ENCODE measurements around the gene CMKLR1. TPM values are rescaled to one million over a fixed set of nuclear protein-coding genes. Genes with fewer than 3 reads are reported as not detected.

CMKLR1 gene
- total and polyA plus RNA-seq, 2 donors (not counting 1 experiment from before 2014, with no cell fraction given) = 0.82 TPM; not detected in 1

DNA sequence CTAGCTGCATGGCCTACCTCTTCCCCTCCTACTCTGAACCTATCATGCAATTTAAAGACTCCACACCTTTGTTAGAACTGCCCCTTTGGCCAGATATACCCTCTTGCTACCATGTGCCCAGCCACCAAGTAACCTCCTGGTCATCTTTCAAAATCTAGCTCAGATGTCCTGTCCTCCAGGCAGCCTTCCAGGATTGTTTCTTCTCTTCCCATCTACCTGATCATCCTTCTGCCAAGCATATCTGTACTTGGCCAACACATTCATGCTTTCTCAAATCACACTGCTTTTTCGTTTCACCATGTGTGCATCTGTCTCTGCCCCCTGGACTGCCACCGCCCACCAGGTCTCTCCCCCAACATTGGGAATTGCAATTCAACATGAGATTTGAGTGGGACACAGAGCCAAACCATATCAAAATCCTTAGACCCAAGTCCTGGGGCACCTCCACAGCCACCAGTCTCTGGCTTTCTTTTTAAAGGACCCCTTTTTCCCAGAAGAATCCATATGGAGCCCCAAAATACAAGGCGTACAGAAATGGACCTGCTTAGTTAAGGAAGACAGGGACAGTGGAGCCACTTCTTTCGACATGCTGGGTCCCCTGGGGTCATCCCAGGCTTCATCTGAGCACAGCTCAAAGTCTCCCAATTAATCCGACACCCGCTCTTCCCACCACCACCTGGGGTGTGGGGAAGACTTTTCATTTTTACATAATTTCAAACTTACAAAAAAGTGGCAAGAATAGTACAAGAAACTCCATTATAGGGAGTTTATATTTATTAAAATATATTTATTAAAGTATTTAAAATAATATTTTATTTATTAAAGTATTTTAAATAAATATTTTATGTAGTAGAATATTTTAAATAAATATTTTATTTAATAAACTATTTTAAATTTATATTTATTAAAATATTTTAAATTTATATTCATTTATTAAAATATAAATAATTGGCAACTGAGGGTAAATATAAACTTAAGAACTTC lies 7.9 kb upstream of the CMKLR1 start:
- no peak overlapping the region for H3K4me3 ChIP-seq (replicated peaks in 1 of 4; ENCODE audit: control extremely low read depth in 1 of 4, insufficient read depth in 1 of 4, low read depth in 3 of 4, low read length in 4 of 4)
- H3K27ac ChIP-seq (ENCODE audit: insufficient read depth, low read length) = no peak overlapping the region
- DNase-seq (ENCODE audit: low read depth in 2 of 2) = no peak
- H3K79me2 ChIP-seq (ENCODE audit: control insufficient read depth, insufficient read depth, low read length) = no peaks in the 10 kb centered on the region
- H3K36me3 ChIP-seq (ENCODE audit: control insufficient read depth, insufficient read depth, low read length) = no peaks in the 10 kb centered on the region
- H3K27me3 ChIP-seq (ENCODE audit: control insufficient read depth, insufficient read depth, low read length) = no peaks in the 10 kb centered on the region
- no peak overlapping the region for H2AFZ ChIP-seq (ENCODE audit: low read length)
- no peaks in the 10 kb centered on the region for H4K20me1 ChIP-seq (ENCODE audit: control insufficient read depth, extremely low read depth, insufficient read depth, low read length)
- H3K9me3 ChIP-seq (ENCODE audit: control insufficient read depth, insufficient read depth, low read depth, low read length) = no peaks in the 10 kb centered on the region
- H3K4me2 ChIP-seq (ENCODE audit: extremely low read depth, insufficient read depth, low read length) = no peak overlapping the region
- no peaks in the 10 kb centered on the region for H3K4me1 ChIP-seq (ENCODE audit: control insufficient read depth, extremely low read depth, insufficient read depth, low read length)
- TF ChIP-seq, protein P1, sequence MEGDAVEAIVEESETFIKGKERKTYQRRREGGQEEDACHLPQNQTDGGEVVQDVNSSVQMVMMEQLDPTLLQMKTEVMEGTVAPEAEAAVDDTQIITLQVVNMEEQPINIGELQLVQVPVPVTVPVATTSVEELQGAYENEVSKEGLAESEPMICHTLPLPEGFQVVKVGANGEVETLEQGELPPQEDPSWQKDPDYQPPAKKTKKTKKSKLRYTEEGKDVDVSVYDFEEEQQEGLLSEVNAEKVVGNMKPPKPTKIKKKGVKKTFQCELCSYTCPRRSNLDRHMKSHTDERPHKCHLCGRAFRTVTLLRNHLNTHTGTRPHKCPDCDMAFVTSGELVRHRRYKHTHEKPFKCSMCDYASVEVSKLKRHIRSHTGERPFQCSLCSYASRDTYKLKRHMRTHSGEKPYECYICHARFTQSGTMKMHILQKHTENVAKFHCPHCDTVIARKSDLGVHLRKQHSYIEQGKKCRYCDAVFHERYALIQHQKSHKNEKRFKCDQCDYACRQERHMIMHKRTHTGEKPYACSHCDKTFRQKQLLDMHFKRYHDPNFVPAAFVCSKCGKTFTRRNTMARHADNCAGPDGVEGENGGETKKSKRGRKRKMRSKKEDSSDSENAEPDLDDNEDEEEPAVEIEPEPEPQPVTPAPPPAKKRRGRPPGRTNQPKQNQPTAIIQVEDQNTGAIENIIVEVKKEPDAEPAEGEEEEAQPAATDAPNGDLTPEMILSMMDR (conservative IDR thresholded peaks at IDR 0.05 in 1 of 2, IDR thresholded peaks at IDR 0.05 in 1 of 2; ENCODE audit: low read depth in 1 of 2, low read length in 2 of 2) = no peak
- no peak for TF ChIP-seq EZH2 (IDR thresholded peaks at IDR 0.05; ENCODE audit: low read length, missing control alignments)
- no peak overlapping the region for H3K9ac ChIP-seq (ENCODE audit: insufficient read depth, low read length)

DNA sequence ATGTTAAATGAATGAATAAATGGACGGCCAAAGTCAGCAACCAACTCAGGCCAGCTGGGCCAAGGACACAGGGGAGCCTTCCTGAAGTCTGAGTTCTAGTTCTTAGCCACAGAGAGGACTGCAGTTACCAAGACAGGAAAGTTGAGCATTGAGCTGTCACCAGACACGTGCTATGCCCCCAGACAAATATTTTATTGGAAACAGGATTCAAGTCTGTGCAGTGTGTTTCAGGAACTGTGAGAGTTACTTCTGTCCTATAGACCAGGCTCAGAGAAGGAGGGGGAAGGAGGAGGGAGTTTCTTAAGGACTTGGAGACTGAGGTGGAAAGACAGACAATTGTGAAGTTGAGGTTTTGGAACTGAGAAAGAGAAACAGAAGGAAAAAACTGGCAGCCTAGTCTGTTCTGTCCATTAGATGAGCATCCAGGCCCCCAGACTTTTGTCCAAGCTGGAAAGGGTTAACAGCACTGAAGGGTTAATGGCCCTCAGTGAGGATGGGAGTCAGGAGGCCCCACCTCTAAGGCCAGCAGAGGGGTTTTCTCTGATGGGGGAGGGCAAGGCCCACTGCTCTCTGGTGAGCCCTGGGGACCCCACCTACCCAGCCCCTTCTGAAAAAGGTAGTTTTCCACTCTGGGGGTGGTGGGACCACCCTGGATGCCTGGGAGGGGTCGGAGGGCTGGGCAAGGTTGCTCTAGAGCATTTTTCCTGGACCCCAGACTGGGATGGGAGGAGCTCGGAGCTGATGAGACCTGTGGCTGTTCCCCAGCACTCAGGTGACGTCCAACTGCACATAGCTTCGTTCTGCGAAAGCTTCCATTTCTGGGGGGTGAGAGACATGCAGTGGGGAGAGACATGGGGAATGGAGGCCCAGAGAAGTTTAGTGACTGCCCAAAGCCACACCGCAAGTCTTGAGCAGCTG lies 6.9 kb upstream of the CMKLR1 start:
- no peaks in the 10 kb centered on the region for H3K27me3 ChIP-seq (ENCODE audit: control insufficient read depth, insufficient read depth, low read length)
- H3K9me3 ChIP-seq (ENCODE audit: control insufficient read depth, insufficient read depth, low read depth, low read length) = no peaks in the 10 kb centered on the region
- no peaks in the 10 kb centered on the region for H3K4me1 ChIP-seq (ENCODE audit: control insufficient read depth, extremely low read depth, insufficient read depth, low read length)
- H4K20me1 ChIP-seq (ENCODE audit: control insufficient read depth, extremely low read depth, insufficient read depth, low read length) = no peaks in the 10 kb centered on the region
- H3K36me3 ChIP-seq (ENCODE audit: control insufficient read depth, insufficient read depth, low read length) = no peaks in the 10 kb centered on the region
- no peak overlapping the region for H3K9ac ChIP-seq (ENCODE audit: insufficient read depth, low read length)
- H3K27ac ChIP-seq (ENCODE audit: insufficient read depth, low read length) = no peak overlapping the region
- no peak overlapping the region for H2AFZ ChIP-seq (ENCODE audit: low read length)
- H3K4me3 ChIP-seq (replicated peaks in 1 of 4; ENCODE audit: control extremely low read depth in 1 of 4, insufficient read depth in 1 of 4, low read depth in 3 of 4, low read length in 4 of 4) = no peak overlapping the region
- DNase-seq (ENCODE audit: low read depth in 2 of 2) = no peak
- no peak for TF ChIP-seq EZH2 (IDR thresholded peaks at IDR 0.05; ENCODE audit: low read length, missing control alignments)
- TF ChIP-seq, protein P1 (conservative IDR thresholded peaks at IDR 0.05 in 1 of 2, IDR thresholded peaks at IDR 0.05 in 1 of 2; ENCODE audit: low read depth in 1 of 2, low read length in 2 of 2) = no peak
- no peak overlapping the region for H3K4me2 ChIP-seq (ENCODE audit: extremely low read depth, insufficient read depth, low read length)
- H3K79me2 ChIP-seq (ENCODE audit: control insufficient read depth, insufficient read depth, low read length) = no peaks in the 10 kb centered on the region

DNA sequence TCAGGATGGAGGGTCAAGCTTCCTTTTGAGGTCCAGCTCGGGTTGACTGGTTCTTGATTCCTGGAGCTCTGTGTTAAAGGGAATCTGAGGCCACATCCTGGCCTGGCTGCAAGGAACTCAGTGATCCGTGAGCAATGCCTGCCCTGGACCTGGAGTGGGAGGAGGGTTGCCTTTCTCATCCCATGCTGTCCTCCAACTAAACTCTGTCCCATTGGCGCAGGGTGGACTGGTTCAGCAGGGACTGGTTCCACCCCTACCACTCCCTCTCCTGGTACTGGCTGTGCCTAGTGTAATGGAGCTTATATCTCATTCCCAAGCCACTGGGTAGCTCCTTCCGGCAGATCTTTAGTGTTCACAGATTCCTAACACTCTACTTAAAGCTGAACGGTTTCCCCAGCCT lies 3.9 kb upstream of the CMKLR1 start:
- Histone ChIP-seq H3K27me3 (ENCODE audit: control insufficient read depth, insufficient read depth, low read length) (peaks cover 5% of the 10 kb centered on the region), H3K4me1 (ENCODE audit: control insufficient read depth, extremely low read depth, insufficient read depth, low read length) (no peaks in the 10 kb centered on the region), H3K36me3 (ENCODE audit: control insufficient read depth, insufficient read depth, low read length) (no peaks in the 10 kb centered on the region), H3K79me2 (ENCODE audit: control insufficient read depth, insufficient read depth, low read length) (no peaks in the 10 kb centered on the region), H3K4me3 (replicated peaks in 1 of 4; ENCODE audit: control extremely low read depth in 1 of 4, insufficient read depth in 1 of 4, low read depth in 3 of 4, low read length in 4 of 4) (no peak overlapping the region), H3K9ac (ENCODE audit: insufficient read depth, low read length) (no peak overlapping the region), H3K4me2 (ENCODE audit: extremely low read depth, insufficient read depth, low read length) (no peak overlapping the region), H2AFZ (ENCODE audit: low read length) (no peak overlapping the region), H3K27ac (ENCODE audit: insufficient read depth, low read length) (no peak overlapping the region), H4K20me1 (ENCODE audit: control insufficient read depth, extremely low read depth, insufficient read depth, low read length) (no peaks in the 10 kb centered on the region), H3K9me3 (ENCODE audit: control insufficient read depth, insufficient read depth, low read depth, low read length) (no peaks in the 10 kb centered on the region)
- no peak for DNase-seq (ENCODE audit: low read depth in 2 of 2)
- no peak for TF ChIP-seq EZH2 (IDR thresholded peaks at IDR 0.05; ENCODE audit: low read length, missing control alignments)
- TF ChIP-seq, protein P1 (conservative IDR thresholded peaks at IDR 0.05 in 1 of 2, IDR thresholded peaks at IDR 0.05 in 1 of 2; ENCODE audit: low read depth in 1 of 2, low read length in 2 of 2) = no peak

All from fibroblast of lung (primary cell).